GM19043 (cell line): ENCODE measurements around the gene CNTNAP2.
"Not testable (repeated sequence)": the region's sequence is repeated elsewhere in the genome, so short reads cannot be mapped to it uniquely, and the experiment has no call there.

Experiments used
- ATAC-seq: cut with Tn5 transposase; IDR thresholded peaks from one replicate; pipeline ENCODE4 v1.9.1; 2021; ENCODE audit warnings: low read depth; ENCODE audit not compliant: unreplicated experiment

The CNTNAP2 gene

GRCh38 chr7:148422030-148422429 lies 2305.4 kb downstream of the CNTNAP2 start:
- ATAC-seq, result no peak

- ATAC-seq, result not testable (repeated sequence)
These were observed 2309.8 kb downstream of the CNTNAP2 start for GRCh38 chr7:148426393-148426792.

GRCh38 chr7:148430690-148431089 lies 2314.1 kb downstream of the CNTNAP2 start:
- ATAC-seq, result not testable (repeated sequence)

- ATAC-seq, result no peak
These were observed 2317.1 kb downstream of the CNTNAP2 start for GRCh38 chr7:148433521-148434180.

- ATAC-seq, result no peak
These were observed 2317.7 kb downstream of the CNTNAP2 start for GRCh38 chr7:148434181-148434757.

- no peak for ATAC-seq
These were observed 2318.3 kb downstream of the CNTNAP2 start for GRCh38 chr7:148434887-148435286.

- no peak for ATAC-seq
These were observed 2319.1 kb downstream of the CNTNAP2 start for GRCh38 chr7:148435715-148436114.

- no peak for ATAC-seq
These were observed 2319.5 kb downstream of the CNTNAP2 start for GRCh38 chr7:148436135-148436534.

GRCh38 chr7:148436571-148436970 lies 2320.0 kb downstream of the CNTNAP2 start:
- ATAC-seq, result no peak

GRCh38 chr7:148437043-148437442 lies 2320.4 kb downstream of the CNTNAP2 start:
- no peak for ATAC-seq

- ATAC-seq, result no peak
These were observed 2325.6 kb downstream of the CNTNAP2 start for GRCh38 chr7:148442141-148442655.

- no peak for ATAC-seq
These were observed 2326.3 kb downstream of the CNTNAP2 start for GRCh38 chr7:148442933-148443332.

- no peak for ATAC-seq
These were observed 2328.9 kb downstream of the CNTNAP2 start for GRCh38 chr7:148445260-148446044.

GRCh38 chr7:148447221-148447849 lies 2330.7 kb downstream of the CNTNAP2 start:
- peak; percentile 90 for ATAC-seq

- ATAC-seq, result not testable (repeated sequence)
These were observed 2334.9 kb downstream of the CNTNAP2 start for GRCh38 chr7:148451526-148451925.

GRCh38 chr7:148456351-148456750 lies 2339.8 kb downstream of the CNTNAP2 start:
- no peak for ATAC-seq

- no peak for ATAC-seq
These were observed 2340.8 kb downstream of the CNTNAP2 start for GRCh38 chr7:148457310-148457921.

GRCh38 chr7:148458263-148458662 lies 2341.7 kb downstream of the CNTNAP2 start:
- ATAC-seq, result no peak

- ATAC-seq, result no peak
These were observed 2345.0 kb downstream of the CNTNAP2 start for GRCh38 chr7:148461392-148462179.

- ATAC-seq, result not testable (repeated sequence)
These were observed 2346.2 kb downstream of the CNTNAP2 start for GRCh38 chr7:148462774-148463173.
